Astrocyte (in vitro differentiated cells and primary cell): ENCODE results near the gene CRAT. TPM values are rescaled to one million over a fixed set of nuclear protein-coding genes. Genes with fewer than 3 reads are reported as not detected.

Experiments
- DNase-seq: peaks from one replicate; pipeline ENCODE4 v3.0.0-alpha.2; 2010; ENCODE audit warnings: low read depth
- FAIRE-seq: peaks from 2 replicates; lab custom pipeline; 2011; peaks lifted over from hg19 to GRCh38; lab: Jason Lieb, UNC
- H2AFZ ChIP-seq: 2 replicates; pipeline ENCODE4 v1.6.0; 2012; ENCODE audit warnings: low read depth, low read length, inconsistent platforms
- H3K27ac ChIP-seq: 2 replicates; pipeline ENCODE4 v1.5.1; 2011; ENCODE audit warnings: low read depth, low read length, inconsistent platforms
- H3K27me3 ChIP-seq: 2 replicates; pipeline ENCODE4 v1.6.0; 2011; ENCODE audit warnings: low read length, inconsistent platforms; ENCODE audit not compliant: insufficient read depth
- H3K36me3 ChIP-seq: 2 replicates; pipeline ENCODE4 v1.5.1; 2011; ENCODE audit warnings: low read length, inconsistent platforms; ENCODE audit not compliant: insufficient read depth
- H3K4me1 ChIP-seq: 2 replicates; pipeline ENCODE4 v1.5.1; 2011; ENCODE audit warnings: low read length, inconsistent platforms; ENCODE audit not compliant: insufficient read depth
- H3K4me2 ChIP-seq: 2 replicates; pipeline ENCODE4 v1.6.0; 2012; ENCODE audit warnings: low read length, inconsistent platforms
- H3K4me3 ChIP-seq: 2 replicates; pipeline ENCODE4 v1.5.1; 2011; ENCODE audit warnings: low read depth, mild to moderate bottlenecking, low read length, inconsistent platforms; ENCODE audit not compliant: insufficient read depth
- H3K79me2 ChIP-seq: 2 replicates; pipeline ENCODE4 v1.6.0; 2012; ENCODE audit warnings: mild to moderate bottlenecking, low read length, inconsistent platforms; ENCODE audit not compliant: insufficient read depth
- H3K9ac ChIP-seq: 2 replicates; pipeline ENCODE4 v1.6.0; 2012; ENCODE audit warnings: mild to moderate bottlenecking, low read length, inconsistent platforms
- H3K9me3 ChIP-seq: 2 replicates; pipeline ENCODE4 v1.5.1; 2012; ENCODE audit warnings: low read depth, mild to moderate bottlenecking, low read length, inconsistent platforms; ENCODE audit not compliant: insufficient read depth
- H4K20me1 ChIP-seq: 2 replicates; pipeline ENCODE4 v1.6.0; 2012; ENCODE audit warnings: low read length, inconsistent platforms; ENCODE audit not compliant: insufficient read depth
- H3K27ac Mint-ChIP-seq: one replicate; pipeline ENCODE4 v1.8.0; 2021; ENCODE audit warnings: mild to moderate bottlenecking, mixed read lengths; ENCODE audit not compliant: unreplicated experiment
- H3K27me3 Mint-ChIP-seq: one replicate; pipeline ENCODE4 v1.8.0; 2021; ENCODE audit warnings: low read depth, mixed read lengths; ENCODE audit not compliant: unreplicated experiment
- H3K36me3 Mint-ChIP-seq: one replicate; pipeline ENCODE4 v1.8.0; 2021; ENCODE audit warnings: low read depth, mixed read lengths; ENCODE audit not compliant: unreplicated experiment
- H3K4me1 Mint-ChIP-seq: one replicate; pipeline ENCODE4 v1.8.0; 2021; ENCODE audit warnings: low read depth, mixed read lengths; ENCODE audit not compliant: unreplicated experiment
- H3K4me3 Mint-ChIP-seq: one replicate; pipeline ENCODE4 v1.8.0; 2021; ENCODE audit warnings: mild to moderate bottlenecking, moderate library complexity, mixed read lengths; ENCODE audit not compliant: unreplicated experiment
- H3K9me3 Mint-ChIP-seq: one replicate; pipeline ENCODE4 v1.8.0; 2021; ENCODE audit warnings: mild to moderate bottlenecking, mixed read lengths; ENCODE audit not compliant: unreplicated experiment
- CTCF ChIP-seq: IDR thresholded peaks from 2 replicates; pipeline ENCODE4 v1.5.1; 2011; ENCODE audit warnings: low read depth, mild to moderate bottlenecking, inconsistent platforms, low read length, moderate library complexity; ENCODE audit not compliant: insufficient read depth
- EZH2 ChIP-seq: IDR thresholded peaks from 2 replicates; pipeline ENCODE4 v1.6.1; 2012; ENCODE audit warnings: mild to moderate bottlenecking, low read length, inconsistent platforms; ENCODE audit not compliant: insufficient read depth
- total RNA-seq: library from RNA; stranded (reverse); gene quantifications from 2 replicates; pipeline ENCODE4 v1.2.1, GENCODE V29; 2021

CRAT gene
- total RNA-seq, 1 donor from 2014 or later: 21.2 TPM

DNA sequence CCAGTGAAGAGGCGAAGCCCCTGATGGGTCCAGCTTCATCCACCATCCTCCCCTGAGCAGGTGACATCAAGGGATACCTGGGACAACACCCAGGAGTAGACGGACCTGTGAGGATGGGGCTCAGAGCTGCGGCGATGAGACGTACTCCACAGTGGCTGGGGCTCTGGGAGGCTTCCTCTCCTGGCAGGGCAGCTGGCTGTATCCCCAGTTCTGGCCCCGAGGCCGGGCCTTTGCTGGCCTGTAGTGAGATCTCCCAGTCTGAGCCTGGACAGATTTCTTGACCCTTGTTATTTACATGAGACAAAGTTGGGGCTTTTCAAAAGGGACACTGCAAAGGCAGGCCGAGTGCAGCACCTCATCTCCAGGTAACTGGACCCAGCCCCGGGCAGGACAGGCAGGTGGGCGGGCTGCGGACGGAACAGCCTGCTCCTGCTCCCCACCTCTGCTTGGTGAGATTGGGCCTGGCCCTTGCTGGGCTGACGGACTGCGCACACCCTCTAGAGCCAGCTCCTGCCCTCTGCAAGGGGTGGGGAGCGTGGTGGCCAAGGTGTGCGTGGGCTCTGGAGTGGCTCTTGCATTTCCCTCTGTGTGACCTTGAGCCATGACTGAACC lies 44.4 kb upstream of the CRAT start:
- TF ChIP-seq EZH2: no peak
- TF ChIP-seq CTCF: no peak
- peaks cover 4% of the 10 kb centered on the region for H3K4me1 Mint-ChIP-seq
- no peak for FAIRE-seq

GRCh38 chr9:129151469-129151868 lies 40.9 kb upstream of the CRAT start:
- DNase-seq: no peak
- Histone ChIP-seq H3K9ac (no peak overlapping the region), H3K27me3 (no peaks in the 10 kb centered on the region), H3K4me1 (peaks cover 6% of the 10 kb centered on the region), H3K27ac (no peak overlapping the region), H3K4me3 (no peak overlapping the region), H3K36me3 (peaks cover 6% of the 10 kb centered on the region), H2AFZ (no peak overlapping the region), H3K79me2 (peaks cover 4% of the 10 kb centered on the region), H3K4me2 (no peak overlapping the region), H3K9me3 (no peaks in the 10 kb centered on the region), H4K20me1 (no peaks in the 10 kb centered on the region)
- no peak for TF ChIP-seq CTCF
- no peak for TF ChIP-seq EZH2
- H3K4me3 Mint-ChIP-seq: no peak overlapping the region
- FAIRE-seq: no peak
- peaks cover 16% of the 10 kb centered on the region for H3K36me3 Mint-ChIP-seq
- H3K27ac Mint-ChIP-seq: peak overlapping the region; percentile 50
- no peaks in the 10 kb centered on the region for H3K27me3 Mint-ChIP-seq
- H3K9me3 Mint-ChIP-seq: no peaks in the 10 kb centered on the region
- peaks cover 14% of the 10 kb centered on the region for H3K4me1 Mint-ChIP-seq

More for the DNA sequence above, 44.4 kb upstream of the CRAT start:
- no peak overlapping the region for H3K9ac ChIP-seq
- H4K20me1 ChIP-seq: no peaks in the 10 kb centered on the region
- H3K4me3 ChIP-seq: no peak overlapping the region
- Mint-ChIP-seq H3K27me3 (no peaks in the 10 kb centered on the region), H3K36me3 (peaks cover 14% of the 10 kb centered on the region), H3K27ac (no peak overlapping the region), H3K9me3 (no peaks in the 10 kb centered on the region), H3K4me3 (no peak overlapping the region)
- no peaks in the 10 kb centered on the region for H3K9me3 ChIP-seq
- no peak for DNase-seq
- H3K27ac ChIP-seq: no peak overlapping the region
- no peaks in the 10 kb centered on the region for H3K27me3 ChIP-seq
- no peaks in the 10 kb centered on the region for H3K4me1 ChIP-seq
- H2AFZ ChIP-seq: no peak overlapping the region
- H3K36me3 ChIP-seq: no peaks in the 10 kb centered on the region
- no peaks in the 10 kb centered on the region for H3K79me2 ChIP-seq
- no peak overlapping the region for H3K4me2 ChIP-seq

DNA sequence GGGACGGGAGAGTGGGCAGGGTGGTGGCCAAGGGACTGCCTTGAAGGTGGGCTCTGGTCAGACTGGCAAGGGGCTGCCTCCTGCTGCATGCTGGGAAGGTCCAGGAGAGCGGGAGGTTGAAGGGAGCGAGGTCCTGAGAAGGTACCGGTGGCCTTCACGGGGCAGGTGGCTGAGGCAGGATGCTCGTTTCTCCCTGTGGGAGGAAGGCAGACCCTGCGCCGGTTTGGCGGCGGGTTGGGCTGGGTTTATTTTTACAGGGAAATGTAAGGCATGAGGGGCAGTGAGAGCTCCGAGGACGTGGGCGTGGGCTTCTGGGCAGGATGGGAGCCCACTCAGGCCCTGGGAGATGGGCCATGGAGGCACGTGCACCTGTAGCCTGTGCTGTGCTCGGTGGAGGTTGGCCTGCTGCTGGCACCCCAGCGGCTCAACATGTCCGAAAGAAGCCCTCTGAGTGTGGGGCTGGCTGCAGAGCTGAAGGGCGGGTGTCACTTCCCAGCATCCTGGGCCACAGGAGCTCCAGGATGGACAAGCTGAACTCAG lies 40.1 kb upstream of the CRAT start:
- H3K4me3 Mint-ChIP-seq: no peak overlapping the region
- no peak overlapping the region for H2AFZ ChIP-seq
- H3K27ac ChIP-seq: no peak overlapping the region

More for the DNA sequence above, 40.1 kb upstream of the CRAT start:
- H3K27me3 ChIP-seq: no peaks in the 10 kb centered on the region
- Mint-ChIP-seq H3K4me1 (peaks cover 21% of the 10 kb centered on the region), H3K36me3 (peaks cover 15% of the 10 kb centered on the region), H3K27me3 (no peaks in the 10 kb centered on the region), H3K9me3 (no peaks in the 10 kb centered on the region), H3K27ac (peak overlapping the region; percentile 50)
- peaks cover 4% of the 10 kb centered on the region for H3K79me2 ChIP-seq
- FAIRE-seq (no peak), DNase-seq (no peak)
- peaks cover 13% of the 10 kb centered on the region for H3K4me1 ChIP-seq
- peaks cover 6% of the 10 kb centered on the region for H3K36me3 ChIP-seq
- no peaks in the 10 kb centered on the region for H3K9me3 ChIP-seq
- H4K20me1 ChIP-seq: no peaks in the 10 kb centered on the region
- no peak overlapping the region for H3K4me2 ChIP-seq
- H3K9ac ChIP-seq: no peak overlapping the region
- TF ChIP-seq CTCF (no peak), EZH2 (no peak)
- no peak overlapping the region for H3K4me3 ChIP-seq
